Suprapubic skin (tissue), 3 donors: ENCODE measurements around the gene PPP1R37.

Source experiments
- CTCF ChIP-seq, 2 donors: fragments of 200-600 bp in 1 of 2; fragments of 450-650 bp in 1 of 2; sonication (generic) in 1 of 2; IDR thresholded peaks; one replicate each; pipeline ENCODE4 v1.5.1; 2016 to 2019; ENCODE audit warnings: antibody characterized with exemption in 2 of 2, mild to moderate bottlenecking in 1 of 2, moderate library complexity in 1 of 2
- POLR2A ChIP-seq, 2 donors: fragments of 450-650 bp; IDR thresholded peaks; one replicate each; pipeline ENCODE4 v1.6.1; 2017; ENCODE audit warnings: antibody characterized with exemption in 2 of 2, mild to moderate bottlenecking in 2 of 2, moderate library complexity in 2 of 2

GRCh38 chr19:45095496-45096413, 2.8 kb downstream of the PPP1R37 start:
- TF ChIP-seq CTCF (IDR thresholded peaks at IDR 0.05) = no peak
- no peak for TF ChIP-seq POLR2A (IDR thresholded peaks at IDR 0.05)
